GM19438 (cell line): ENCODE measurements around the gene CHCHD3.

ENCODE experiments used
- ATAC-seq: cut with Tn5 transposase; IDR thresholded peaks from one replicate; pipeline ENCODE4 v1.9.1; 2021; ENCODE audit warnings: low read depth; ENCODE audit not compliant: unreplicated experiment

Gene CHCHD3

DNA sequence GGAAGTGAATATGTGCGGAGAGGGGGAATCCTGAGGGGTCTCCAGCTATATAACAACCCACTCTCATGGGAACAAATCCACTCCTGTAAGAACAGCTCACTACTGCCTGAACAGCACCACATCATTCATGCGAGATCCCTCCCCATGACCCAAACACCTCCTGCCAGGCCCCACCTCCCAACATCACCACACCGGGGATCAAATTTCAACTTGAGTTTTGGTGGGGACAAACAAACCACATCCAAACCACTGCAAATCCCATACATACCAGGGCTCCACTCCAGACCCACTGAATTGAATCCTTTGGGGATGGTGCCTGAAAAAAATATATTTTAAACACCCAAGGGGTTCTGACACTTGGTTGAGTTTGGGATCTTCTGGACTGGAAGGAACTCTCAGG lies 324.1 kb downstream of the CHCHD3 start:
- no peak for ATAC-seq

DNA sequence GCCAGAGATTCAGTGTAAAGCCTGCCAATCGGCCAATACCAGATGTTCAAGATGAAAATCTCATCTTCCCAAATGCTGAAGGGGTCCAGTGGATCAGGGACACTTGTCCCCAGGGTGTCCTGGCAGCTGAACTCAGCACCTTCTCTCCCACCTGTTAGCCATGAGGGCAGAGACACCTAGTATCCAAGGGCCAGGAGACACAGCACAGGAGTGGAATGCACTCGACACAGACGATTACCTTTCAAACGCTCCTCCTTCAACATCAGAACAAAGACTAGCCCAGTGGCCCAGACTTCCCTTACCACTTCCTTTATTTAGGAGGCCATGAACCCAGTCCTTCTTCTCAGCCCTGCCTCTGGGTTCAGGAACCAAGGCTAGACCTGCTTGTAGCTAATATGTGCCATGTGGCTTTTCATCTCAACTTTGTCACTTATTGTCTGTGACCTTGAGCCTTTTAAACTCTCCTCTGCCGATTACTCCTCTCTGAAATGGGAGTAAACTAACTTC lies 325.4 kb downstream of the CHCHD3 start:
- ATAC-seq, result no peak

GRCh38 chr7:132755538-132756483 lies 326.1 kb downstream of the CHCHD3 start:
- no peak for ATAC-seq

- no peak for ATAC-seq
These were observed 329.5 kb downstream of the CHCHD3 start for GRCh38 chr7:132752431-132752830.

- no peak for ATAC-seq
These were observed 330.6 kb downstream of the CHCHD3 start for GRCh38 chr7:132751244-132751647.

DNA sequence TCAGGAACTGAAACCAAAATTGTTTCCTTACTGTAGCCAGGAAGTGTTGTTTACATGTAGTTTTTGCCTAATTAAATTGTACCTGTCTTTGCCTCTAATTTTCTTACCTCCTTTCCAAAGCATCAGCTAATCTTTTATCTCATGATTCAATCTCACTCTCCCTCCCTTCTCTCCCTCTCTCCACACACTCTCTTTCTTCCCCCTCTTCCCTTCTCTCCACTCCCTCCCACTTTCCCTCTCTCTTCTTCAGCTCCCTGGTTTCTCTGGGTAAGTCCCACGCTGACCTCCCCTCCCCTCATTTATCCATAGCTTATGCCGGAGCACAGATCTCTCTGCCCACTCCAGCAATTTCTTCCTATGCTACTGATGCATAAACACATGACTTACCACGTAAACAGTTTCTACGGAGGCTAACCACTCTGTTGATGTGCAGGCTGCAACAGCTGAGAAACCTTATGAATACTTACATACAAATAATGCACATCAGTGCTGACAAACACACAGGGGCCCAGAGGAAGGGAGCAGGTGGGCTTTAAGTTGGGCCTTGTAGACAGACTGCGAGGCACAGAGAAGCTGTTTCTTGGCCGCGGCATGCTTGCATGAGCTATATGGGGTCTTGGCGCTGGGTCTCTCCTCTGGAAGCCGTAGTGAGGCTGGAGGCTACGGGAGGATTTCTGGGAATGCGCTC lies 331.2 kb downstream of the CHCHD3 start:
- no peak for ATAC-seq

- no peak for ATAC-seq
These were observed 331.8 kb downstream of the CHCHD3 start for GRCh38 chr7:132750096-132750495.

- no peak for ATAC-seq
These were observed 336.4 kb downstream of the CHCHD3 start for GRCh38 chr7:132745510-132745909.

DNA sequence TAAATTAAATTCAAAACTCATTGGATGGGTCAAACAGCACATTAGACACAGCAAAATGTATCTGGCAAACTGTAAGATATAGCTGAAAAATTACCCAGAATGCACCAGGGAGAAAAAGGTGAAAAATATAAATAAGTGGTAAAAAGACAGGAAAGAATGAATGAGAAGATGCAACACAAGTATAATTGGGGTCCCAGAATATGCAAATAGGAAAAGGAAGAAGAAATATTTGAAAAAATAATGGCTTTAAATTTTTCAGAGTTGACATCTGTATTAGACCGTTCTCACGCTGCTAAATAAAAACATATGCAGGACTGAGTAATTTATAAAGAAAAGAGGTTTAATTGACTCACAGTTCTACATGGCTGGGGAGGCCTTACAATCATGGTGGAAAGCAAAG lies 337.9 kb downstream of the CHCHD3 start:
- ATAC-seq, result no peak

- no peak for ATAC-seq
These were observed 339.7 kb downstream of the CHCHD3 start for GRCh38 chr7:132742189-132742612.

- no peak for ATAC-seq
These were observed 341.7 kb downstream of the CHCHD3 start for GRCh38 chr7:132740176-132740575.

DNA sequence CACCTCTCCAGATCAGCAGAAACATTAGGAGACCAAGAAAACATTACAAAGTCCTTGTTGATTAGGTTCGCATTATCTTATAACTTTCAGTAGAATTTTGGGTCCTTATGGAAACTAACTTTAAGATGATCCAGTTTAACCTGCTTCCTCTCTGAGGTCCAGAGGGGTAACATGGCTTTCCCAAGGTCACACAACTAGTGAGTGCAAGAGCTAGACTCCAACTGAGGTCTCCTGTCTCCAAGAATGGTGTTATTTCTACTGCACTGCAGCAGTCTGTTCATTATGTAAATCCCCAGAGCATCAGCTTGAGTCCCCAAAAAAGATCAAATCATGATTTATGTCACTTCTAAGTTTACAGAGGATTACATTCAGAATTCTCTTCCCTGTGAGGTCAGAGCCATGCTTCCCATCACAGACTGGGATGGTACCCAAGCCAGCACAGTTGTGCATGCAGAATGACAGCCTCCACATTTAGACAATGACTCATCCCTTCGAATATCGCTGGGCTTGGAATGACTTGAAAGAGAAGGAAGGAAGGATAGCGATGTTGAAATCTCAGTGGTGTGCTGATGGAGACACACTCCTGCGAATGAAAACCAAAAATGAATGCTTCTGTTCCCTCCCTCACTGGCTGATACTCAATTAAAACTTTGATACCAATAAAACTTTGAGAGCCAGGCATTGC lies 342.5 kb downstream of the CHCHD3 start:
- ATAC-seq, result no peak

DNA sequence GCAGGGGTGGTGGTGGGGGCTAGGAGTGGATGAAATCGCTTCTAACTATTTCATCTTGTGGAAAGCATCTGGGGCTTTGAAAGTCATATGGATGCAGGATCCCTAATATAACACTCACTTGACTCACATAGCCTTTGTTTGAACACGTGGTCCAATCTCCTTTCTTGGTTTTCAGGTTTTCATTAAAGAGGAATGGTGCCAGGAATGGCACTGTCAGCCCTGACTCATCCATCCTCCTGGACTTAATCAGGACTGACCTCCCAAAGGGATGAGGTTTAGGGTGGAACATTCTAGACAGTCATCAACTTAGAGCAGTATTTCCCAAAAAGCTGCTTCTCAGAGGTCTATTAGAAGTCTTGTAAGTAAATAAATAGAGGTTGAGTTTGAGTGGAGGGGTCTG lies 343.6 kb downstream of the CHCHD3 start:
- no peak for ATAC-seq

GRCh38 chr7:132735476-132735875 lies 346.4 kb downstream of the CHCHD3 start:
- no peak for ATAC-seq
